Heart left ventricle (tissue), 13 donors: ENCODE data around the gene PCGF3.

Experiments used
- CTCF ChIP-seq, 12 donors: fragments of 200-600 bp; sonication (generic) in 4 of 12; IDR thresholded peaks; one replicate each; pipeline versions ENCODE4 v1.5.0 to v1.8.0; 2018 to 2022; ENCODE audit warnings: antibody characterized with exemption in 12 of 12, mild to moderate bottlenecking in 5 of 12
- POLR2A ChIP-seq, 2 donors: fragments of 450-650 bp; IDR thresholded peaks; one replicate each; pipeline ENCODE4 v1.6.1; 2017; ENCODE audit warnings: antibody characterized with exemption in 2 of 2, mild to moderate bottlenecking in 2 of 2, moderate library complexity in 2 of 2
- donor health status: ischemic (EF 13 %, LVEDD 7.1; RV severe dilation, severe dysfunction).
- donor health status: DM: no; HTN: yes; CAD: no.
- donor health status: DM: no; HTN: no; CAD: no.
- donor health status: ischemic (EF 25% LVEDD 6.9; RV normal size, moderate dysfunction).
- donor health status: ischemic (EF 25% LVEDD 5.7; RV mildly dilated, moderate dysfunction).
- donor health status: ischemic (EF 35%, LVEDD 5.7; RV mildly dilated, moderate dysfunction).
- donor health status: nonischemic (EF 11% LVEDD 7.7; RV severe dilation, severe dysfunction).
- donor health status: DM: yes; HTN: yes; CAD: no.
- donor health status: PGD.
- donor health status: ischemic (EF 29% LVEDD 5.4; RV normal size, mild dysfunction).
- donor health status: nonischemic (EF 23%, LVEDD 6.1; RV moderate dilation, normal function).

DNA sequence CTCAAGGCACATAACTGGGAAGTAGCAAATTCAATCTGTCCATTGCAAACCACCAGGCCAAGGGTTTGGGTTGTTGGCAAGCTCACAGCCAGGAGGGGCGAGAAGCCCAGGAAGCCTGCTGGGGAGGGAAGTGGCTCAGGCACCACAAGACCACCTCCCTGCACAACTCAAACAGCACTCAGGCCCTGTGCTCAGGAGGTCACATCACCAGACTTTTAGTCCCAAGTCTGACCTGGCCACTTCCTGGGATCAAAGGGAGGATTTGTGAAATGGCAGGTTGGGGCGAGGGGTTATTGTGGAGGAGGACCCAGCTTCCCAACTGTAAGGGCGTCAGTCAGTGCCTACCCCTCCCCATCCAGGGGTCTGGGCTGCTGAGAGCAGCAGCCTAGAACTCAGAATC lies 33.9 kb upstream of the PCGF3 start:
- TF ChIP-seq CTCF (IDR thresholded peaks at IDR 0.05), result no peak
- TF ChIP-seq POLR2A (IDR thresholded peaks at IDR 0.05), result no peak
